Effector CD4-positive, alpha-beta T cell (primary cell): Measurements from ENCODE around the gene SNCA. TPM values are rescaled to one million over a fixed set of nuclear protein-coding genes. Genes with fewer than 3 reads are reported as not detected.
A peak's percentile ranks its signal among the peaks of the same experiment; 100 is the strongest.

Source experiments
- DNase-seq: peaks from one replicate; pipeline ENCODE4 v3.0.0-alpha.2; 2020
- total RNA-seq: gene quantifications from one replicate; lab custom pipeline; 2026; lab: John Stamatoyannopoulos, UW

The SNCA gene
- total RNA-seq = not detected

DNA sequence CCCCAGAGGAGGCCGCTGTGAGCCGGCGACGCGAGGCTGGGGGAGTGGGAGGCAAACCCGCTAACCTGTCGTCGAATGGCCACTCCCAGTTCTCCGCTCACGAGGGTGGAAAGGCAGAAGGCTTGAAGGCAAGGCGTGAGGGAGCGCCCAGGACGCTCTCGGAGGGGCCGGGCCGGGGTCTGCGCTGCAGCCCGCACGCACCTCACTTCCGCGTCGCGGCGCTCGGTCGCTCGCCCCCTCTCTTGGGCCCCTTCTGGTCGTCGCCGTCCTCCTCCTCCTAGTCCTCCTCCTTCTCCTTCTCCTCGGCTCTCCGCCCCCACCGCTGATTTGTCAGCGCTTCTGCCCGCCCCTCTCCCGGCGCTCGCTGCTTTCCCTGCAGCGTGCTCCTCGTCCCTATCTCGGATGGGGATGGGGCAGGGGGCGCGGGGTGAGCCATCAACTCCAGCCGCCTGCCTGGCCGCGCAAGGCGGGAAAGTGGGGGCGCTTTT lies at the start of gene SNCA:
SNCA (minus strand) TSS at position 265 of the 488 bp plus-strand sequence. CDS start 1,494 bp downstream, outside the sequence.
- DNase-seq = peak; percentile 4

DNA sequence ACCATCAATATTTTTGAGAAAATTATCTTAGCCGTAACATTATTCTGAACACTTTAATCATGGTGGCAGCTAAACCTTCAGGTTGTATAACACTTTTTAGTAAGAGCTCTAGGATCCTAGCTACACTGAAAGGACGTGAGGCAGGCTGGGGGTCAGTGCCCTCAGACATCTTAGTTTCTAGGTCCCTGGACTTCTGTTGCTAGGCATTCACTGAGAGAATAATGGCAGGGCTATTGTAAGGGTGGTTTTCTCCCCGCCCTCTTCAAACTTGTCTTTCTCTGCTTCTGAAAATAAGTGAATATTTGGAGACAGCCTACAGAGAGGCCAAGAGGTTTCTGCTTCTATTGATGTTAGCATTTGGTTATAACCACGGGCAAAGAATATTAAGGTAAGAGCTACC lies 42.3 kb upstream of the SNCA start:
- no peak for DNase-seq

DNA sequence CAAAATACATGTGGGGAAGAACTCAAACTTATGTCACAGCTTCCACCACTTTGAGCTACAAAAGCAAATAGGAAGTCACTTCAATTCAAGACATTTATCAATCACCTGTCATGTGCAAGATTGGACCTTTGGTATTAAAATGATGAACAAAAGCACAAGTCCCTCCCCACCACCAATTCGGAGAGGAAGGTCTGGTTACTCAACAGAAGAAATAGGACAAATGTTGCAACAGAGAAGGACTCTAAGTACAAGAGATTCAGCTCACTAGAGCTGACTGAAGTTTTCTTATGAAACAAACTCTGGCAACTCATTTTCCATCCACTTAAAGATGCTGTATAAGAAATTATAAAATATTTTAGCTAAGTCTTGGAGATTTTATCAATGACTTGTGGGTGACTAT lies 41.6 kb upstream of the SNCA start:
- DNase-seq = no peak

DNA sequence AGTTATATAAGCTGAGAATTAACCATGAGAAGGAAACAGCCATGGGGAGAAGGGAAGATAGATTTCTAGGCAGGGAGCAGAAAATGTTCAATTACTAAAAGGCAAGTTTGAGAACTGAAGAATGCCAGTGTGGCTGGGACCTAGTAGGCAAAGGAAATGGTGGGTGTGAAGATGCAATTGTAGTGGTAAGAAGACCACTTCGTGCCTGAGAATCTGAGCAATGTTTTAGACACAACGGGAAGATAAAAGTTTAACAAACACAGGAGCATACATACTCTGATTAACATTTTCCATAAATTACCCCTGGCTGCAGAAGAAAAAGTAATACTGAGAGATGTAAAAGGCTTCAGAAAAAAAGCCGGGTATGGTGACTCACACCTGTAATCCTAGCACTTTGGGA lies 39.6 kb upstream of the SNCA start:
- DNase-seq = no peak

DNA sequence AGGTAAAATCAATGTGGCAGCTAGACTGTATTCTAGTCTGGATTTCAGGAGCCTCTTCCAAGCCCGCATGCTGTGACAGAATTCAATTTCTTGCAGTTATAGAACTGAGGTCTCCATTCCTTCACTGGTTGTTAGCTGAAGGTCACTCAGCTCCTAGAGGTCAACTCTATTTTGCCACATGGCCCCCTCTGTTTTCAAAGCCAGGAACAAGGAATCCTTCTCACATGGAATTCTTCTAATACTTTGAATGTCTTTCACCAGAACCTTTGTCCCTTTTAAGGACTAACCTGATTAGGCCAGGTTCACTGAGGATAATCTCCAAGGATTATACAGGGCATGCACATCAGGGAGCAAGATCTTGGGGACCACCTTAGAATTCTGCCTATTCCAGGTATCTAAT lies 34.2 kb upstream of the SNCA start:
- no peak for DNase-seq

DNA sequence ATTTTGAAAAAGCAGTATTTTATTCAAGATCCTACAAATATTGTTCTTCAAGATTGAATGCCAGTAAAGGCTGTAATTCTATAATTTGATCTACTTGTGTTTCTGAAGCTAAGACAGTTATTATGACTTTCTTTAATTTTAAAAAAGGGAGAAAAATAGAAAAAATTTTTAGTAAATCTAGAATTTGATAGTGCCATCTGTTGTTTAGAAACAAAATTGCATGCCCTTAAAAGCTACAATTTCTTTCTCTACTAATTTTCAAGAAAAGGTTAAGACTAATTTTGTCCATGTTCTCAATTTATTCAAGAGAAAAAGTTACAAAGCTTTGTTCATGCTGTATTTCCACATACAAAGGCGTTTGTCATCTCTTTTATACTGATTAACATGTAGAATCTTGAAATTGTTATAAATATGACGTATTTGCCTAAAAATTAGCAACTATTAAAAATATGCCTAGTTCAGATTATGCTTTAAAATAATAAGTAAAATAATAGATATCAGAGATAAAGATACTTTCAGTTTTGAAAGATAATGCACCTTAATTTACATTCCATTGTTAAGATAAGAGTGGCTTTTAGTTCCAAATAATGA lies 32.1 kb upstream of the SNCA start:
- DNase-seq = no peak

DNA sequence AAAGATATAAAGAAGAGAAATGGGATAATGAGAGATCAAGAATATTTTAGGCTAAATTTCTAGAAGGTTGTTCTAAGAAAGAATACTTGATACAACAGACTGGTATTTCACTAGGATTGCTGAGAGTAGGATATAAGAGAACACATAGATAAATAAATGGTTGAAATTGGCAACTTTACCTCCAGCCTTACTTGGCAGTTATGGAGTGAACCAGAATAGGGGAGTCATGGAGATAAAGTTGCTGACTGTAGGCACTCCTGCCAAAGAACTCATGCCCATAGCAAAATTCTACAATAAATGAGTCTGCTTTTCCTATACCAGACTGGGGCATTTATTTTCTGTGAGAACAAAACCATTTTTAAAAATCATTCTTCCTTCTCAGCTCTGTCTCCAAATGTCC lies 31.3 kb upstream of the SNCA start:
- no peak for DNase-seq

DNA sequence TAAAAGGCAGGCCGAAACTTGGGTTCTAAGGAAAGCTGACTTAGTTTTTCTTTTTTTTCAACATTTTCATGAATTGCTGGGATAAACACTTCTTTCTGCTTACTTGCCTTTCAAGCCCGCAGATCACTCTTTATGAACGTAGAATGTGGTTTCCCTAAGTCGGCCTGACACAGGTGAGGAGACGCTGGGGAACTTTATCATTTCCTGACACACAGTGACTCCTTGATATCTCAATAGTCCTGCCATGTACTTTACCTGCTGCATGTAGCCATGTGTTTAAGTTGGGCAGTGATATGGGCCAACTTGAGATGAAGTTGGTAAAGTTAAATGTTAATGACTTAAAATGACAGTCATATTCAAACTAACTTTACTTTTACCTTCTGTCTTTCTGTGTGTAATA lies 26.6 kb upstream of the SNCA start:
- DNase-seq = no peak

DNA sequence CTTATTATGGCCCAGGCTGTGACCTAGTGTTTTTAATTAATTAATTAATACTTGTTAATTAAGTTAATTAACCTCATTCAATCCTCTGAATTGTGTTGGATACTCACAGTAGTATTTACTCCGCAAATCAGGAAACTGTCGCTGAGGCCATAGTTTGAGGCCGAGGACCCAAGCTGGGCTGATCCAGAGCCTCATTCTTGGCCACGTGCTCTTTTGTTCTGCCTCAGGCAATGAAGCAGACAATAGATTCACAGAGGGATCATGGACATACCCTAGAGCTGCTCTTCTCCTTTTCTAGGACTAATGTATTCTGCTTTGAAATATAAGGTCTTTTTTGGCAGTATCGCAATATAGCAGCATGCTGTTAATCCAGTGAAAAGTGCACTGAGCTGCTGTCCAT lies 24.0 kb upstream of the SNCA start:
- no peak for DNase-seq

DNA sequence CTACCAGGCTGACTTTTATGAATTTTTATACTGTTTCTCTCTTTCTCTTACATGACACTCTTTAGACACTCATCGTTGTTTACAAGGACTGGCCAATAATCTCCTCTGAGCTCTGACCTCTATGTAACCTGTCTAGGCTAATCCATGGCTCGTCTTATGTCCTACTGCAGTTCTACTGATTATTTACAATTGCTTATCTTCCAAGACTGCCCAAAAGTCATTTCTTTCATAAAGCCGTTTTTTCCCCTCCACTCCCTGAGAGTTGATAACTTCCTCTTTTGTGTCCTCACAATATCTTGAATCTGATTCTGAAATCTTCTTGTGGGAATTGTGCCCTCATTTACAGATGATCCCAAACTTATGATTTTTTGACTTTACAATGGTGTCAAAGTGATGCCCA lies 18.3 kb upstream of the SNCA start:
- DNase-seq = no peak

DNA sequence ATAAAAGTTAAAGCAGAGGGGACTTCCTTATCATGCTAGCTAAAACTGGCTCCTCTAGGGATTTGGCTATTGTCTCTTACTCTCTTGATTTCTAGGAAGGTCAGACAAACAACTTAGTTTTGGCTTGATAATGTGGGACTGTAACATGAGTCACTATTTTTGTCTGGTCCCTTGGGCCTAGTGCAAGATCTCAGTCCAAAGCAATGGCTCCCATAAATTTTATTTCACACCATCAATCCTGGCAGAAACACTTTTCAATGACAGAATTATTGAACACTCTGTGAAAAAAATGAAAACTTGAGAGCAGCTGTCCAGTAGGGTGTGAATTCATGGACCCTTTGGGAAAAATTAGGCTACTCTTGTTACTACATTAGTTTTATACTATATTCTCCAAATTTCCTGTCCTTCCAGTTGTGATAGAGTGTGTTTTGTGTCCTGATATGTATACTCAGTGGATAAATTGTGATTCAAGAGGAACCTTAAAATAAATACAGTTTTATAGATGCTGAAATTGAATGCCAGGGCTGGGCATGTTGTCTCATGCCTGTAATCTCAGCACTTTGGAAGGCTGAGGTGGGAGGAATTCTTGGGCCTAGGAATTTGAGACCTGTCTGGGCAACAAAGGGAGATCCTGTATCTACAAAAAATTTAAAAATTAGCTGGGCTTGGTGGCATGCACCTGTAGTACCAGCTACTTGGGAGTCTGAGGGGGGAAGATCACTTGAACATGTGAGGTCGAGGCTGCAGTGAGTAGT lies 10.8 kb upstream of the SNCA start:
- no peak for DNase-seq

DNA sequence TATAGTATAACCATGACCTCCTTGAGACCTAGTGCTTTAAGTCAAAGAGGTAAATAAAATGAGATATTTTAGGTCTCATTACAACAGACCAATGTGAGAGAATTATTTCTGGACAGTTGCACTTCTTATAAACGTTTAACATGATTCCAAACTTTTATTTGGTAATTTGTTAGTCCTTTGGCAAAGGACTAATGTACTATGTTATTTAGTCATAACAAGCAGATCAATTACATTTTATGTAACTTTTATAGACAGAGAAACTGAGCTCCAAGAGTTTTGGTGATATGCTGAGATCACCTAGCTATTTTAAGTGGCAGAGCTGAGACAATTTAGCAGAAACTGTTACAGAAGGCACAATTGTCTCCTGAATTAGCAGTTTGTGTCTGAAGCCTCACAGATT lies 2.6 kb upstream of the SNCA start:
- no peak for DNase-seq

DNA sequence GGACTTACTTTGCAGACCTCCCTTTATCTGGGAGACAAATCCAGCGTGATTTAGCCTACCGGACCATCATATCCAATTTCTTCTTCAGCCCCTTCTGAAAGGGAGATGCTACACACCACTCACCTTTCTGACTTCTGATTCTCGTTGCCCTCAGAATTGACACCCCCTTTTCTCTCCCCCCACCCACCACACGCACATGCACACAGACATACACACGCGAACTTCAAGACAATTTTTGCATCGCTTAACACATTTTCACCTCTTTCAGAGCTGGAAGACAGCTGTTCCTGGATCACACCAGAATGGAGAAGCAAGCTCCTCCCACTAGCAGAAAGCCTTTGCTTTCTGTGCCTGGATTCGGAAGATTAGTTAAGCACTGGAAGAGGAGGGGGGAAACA lies 1.0 kb upstream of the SNCA start:
- DNase-seq = no peak

DNA sequence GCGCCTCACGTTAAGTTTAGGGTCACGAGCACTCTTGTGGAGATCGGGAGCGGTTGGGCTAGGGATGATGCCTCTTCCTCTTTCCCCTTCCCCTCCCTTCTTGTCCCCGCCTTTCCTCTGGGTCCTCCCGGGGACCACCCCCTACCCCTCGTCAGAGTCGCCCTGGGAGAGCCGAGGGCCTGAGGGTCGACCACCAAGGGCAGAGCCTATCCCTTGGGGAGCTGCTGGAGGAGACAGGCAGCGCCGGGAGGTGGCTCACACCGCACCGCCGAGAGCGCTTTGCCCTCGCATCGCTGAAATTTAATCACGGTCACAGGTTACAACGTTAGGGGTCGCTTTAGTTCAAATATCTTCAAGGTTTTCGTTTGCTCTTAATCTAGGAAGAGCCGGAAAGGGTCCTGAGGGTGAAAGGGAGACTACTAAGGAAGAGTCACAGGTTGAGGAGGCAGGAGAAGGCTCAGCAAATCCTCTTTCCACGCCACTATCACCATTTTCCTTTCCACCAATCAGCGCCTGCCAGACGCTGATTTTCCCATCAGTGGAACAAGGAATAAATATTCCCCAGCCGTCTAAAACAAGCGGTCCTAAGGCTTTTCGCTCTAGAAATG lies 528 bp upstream of the SNCA start:
- no peak for DNase-seq

DNA sequence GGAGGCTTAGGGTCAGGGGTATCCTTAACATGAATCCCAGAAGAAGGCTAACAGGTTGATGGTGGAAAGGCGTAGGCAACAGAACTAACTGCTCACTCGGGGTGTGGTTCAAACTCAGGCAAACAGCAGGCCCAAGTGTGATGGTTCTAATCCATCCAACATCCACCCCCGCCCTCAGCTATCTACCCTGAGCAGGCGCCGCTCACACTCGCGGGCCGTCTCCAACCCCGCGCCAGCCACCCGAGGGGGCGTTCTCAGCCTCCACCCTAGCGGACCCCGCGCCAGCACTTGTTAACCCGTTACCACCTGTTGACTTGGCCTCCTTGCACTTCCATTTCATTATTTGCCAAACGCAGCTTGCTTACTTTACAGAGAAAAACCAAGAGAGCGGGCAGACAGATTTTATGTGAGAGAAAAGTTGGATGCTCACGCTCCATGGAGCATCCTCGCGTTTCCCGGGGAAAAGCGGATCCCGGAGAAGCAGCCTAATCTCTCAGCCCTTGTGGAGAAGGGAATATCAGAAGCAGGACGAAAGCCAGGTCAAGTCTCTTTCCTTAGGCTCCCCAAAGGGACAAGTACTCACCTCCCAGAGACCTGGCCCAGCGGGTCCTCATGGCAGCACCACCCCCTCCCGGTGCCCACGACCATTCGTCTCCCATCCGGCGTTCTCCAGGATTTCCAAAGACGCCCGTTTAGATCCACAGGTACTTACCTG lies 773 bp downstream of the SNCA start:
- no peak for DNase-seq

DNA sequence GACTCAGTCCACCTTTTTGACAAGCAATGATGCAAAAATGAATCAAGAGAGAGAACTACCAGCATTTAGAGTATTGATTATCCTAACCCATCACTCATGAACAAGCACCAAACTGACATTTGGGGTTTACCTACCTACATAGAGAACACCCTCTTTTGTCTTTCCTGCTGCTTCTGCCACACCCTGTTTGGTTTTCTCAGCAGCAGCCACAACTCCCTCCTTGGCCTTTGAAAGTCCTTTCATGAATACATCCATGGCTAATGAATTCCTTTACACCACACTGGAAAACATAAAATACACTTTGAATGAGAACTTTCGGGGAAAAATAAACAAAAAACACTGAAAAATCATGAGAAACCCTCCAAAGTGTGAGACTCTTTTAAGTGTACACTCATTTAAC lies 1.5 kb downstream of the SNCA start:
- no peak for DNase-seq

DNA sequence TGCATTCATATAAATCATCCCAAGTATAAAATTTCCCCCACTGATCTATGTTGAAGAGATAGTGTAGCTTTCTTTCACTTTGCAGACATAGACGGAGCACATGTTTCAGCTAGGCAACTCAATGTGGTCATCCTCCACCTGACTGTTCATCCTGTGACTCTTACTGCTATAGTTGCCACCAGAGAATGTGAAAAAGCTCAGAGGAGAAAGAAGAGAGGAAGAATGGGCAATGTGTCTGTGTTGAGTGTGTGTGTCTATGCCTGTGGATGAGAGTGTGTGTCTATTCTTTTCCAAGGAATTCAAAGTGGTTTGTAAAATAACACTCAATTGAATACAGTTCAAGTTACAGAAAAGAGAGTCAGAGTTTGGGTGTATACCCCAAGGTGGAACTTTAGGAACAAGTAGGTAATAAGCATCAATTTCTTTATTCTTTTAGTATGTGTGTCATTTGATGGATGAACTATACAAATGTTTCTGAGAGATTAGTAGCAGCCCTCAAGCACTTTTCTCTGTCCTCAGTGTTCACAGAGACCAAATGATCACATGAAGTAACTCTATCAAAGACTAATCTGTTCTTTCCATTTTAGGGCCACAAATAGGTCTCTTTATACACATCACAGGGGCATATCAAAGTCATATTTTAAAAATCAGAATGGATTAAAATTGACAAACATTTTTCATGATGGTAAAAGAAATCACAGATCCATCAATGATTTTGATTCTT lies 2.3 kb downstream of the SNCA start:
- no peak for DNase-seq

DNA sequence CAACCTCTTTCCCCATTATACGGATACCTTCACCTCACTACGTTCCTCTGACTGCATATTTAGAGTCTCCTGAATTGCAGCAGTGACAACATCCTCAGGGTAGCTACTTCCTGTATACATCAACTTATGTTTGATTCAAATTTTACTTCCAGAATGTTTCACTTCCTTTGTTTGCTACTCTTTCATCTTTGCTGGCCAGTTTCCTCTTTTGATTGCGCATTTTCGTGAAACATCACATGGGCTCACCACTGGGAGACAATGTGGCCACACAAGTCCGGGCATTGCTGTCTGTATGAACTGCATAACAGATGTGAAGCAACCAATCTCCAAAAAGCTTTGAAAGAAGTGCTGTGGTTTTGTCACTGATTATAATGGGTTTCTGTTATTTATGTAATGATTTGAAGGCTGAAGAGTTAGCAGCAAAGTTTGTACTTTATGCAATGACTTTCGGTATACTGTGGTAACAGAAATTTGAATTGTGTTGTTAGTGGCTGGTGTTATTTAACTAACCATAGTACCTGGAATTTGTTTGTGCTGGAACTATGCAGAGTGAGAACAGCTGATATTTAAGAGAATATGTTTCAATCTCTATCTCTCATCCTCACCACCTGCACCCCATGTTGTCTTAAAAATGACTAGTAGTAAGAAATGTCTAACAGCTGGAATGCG lies 7.4 kb downstream of the SNCA start:
- no peak for DNase-seq

DNA sequence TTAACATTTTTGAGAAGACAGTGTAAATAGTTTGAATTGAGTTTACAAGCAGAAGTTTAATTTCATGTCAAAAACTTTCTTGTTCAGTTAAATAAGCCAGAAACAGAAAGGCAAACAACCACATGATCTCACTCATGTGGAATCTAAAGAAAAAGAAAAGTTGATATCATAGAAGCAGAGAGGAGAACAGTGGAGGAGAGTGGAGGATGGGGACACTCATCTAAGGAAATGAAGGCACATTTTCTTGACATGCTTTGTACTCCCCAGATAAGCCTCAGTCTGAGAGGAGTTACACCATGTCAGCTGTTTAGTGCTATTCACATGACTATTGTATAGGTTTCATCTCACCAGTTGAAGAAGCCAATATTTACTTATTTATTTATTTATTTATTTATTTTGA lies 13.5 kb downstream of the SNCA start:
- DNase-seq = no peak

DNA sequence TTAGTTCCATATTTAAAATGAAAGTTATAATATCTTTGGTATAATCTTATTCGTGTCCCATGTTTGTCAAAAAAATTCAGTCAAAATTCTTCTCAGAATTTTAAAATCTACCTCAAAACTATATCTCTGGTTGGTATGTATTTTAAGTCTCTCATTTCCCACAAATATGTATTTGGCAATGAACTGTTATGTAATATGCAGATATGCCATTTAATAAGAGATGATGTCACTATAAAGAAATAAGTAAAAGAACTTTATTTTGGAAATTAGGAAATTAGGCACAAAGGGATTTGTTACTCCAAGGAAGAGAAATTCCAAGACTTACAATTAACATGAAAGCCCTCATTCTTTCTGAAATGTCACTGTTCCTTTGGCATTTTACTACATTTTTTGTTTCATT lies 15.3 kb downstream of the SNCA start:
- no peak for DNase-seq

DNA sequence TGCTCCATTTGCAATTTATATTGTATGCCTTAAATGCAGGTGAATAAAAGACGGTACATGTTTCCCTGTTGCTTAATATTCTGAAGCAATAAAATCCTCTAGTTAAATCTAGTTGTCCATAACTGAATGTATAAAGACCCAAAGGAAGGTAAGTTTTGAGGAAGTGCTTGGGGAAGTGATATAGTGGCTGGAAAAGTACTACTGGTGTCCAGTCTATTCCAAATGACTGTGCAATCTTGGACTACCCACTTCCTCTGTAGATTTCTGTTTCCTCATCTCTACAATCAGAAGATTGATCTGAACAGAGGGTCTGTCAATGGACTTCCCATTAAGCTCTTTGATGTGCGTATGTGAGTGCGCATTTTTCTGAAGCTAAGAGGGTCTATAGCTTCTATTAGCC lies 17.0 kb downstream of the SNCA start:
- DNase-seq = no peak

DNA sequence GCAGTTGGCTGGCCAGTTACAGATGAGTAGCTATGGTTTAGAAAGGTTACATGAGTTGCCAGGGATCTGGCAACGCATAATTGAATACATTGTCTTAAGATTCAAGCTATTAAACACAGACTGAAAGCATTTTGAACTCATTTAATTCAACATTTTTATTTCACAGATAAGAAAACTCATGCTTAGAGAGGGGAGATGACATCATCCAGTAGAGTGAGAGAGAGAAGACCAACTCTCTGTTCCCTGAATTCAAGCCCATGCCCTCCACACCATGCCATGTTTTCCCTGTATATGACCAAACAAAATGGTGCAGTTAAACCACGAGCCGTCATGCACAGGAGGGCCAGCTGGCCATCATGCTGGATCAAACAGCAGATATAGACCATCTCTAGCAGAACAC lies 22.6 kb downstream of the SNCA start:
- no peak for DNase-seq
